GM12892 (cell line): ENCODE results near the gene PIEZO1.

Experiments used
- DNase-seq: peaks from one replicate; pipeline ENCODE4 v3.0.0; 2011; ENCODE audit not compliant: insufficient read length
- FAIRE-seq: peaks from 2 replicates; lab custom pipeline; 2011; peaks lifted over from hg19 to GRCh38; lab: Jason Lieb, UNC
- POLR2A ChIP-seq: IDR thresholded peaks from 2 replicates; pipeline ENCODE4 v1.6.1; 2011; ENCODE audit warnings: low read depth, low read length, control low read depth
- POLR2AphosphoS5 ChIP-seq: IDR thresholded peaks from 2 replicates; pipeline ENCODE4 v1.6.1; 2011; ENCODE audit warnings: low read depth, low read length, control low read depth
- TAF1 ChIP-seq: IDR thresholded peaks from 2 replicates; pipeline ENCODE4 v1.6.1; 2011; ENCODE audit warnings: low read depth, mild to moderate bottlenecking, control low read depth, low read length, borderline replicate concordance

PIEZO1 gene

GRCh38 chr16:88754912-88755744 is 29.9 kb downstream of the PIEZO1 start:
- no peak for TF ChIP-seq POLR2AphosphoS5
- no peak for TF ChIP-seq TAF1
- TF ChIP-seq POLR2A: no peak
- DNase-seq (no peak), FAIRE-seq (no peak)

GRCh38 chr16:88754109-88754911 is 30.7 kb downstream of the PIEZO1 start:
- DNase-seq (no peak), FAIRE-seq (no peak)
- TF ChIP-seq POLR2AphosphoS5 (no peak), POLR2A (no peak), TAF1 (no peak)

GRCh38 chr16:88753602-88754001 is 31.4 kb downstream of the PIEZO1 start:
- TF ChIP-seq POLR2A (no peak), POLR2AphosphoS5 (no peak), TAF1 (no peak)
- DNase-seq (no peak), FAIRE-seq (no peak)

GRCh38 chr16:88753191-88753590 is 31.8 kb downstream of the PIEZO1 start:
- FAIRE-seq (no peak), DNase-seq (no peak)
- no peak for TF ChIP-seq POLR2A

GRCh38 chr16:88752386-88753002 is 32.5 kb downstream of the PIEZO1 start:
- FAIRE-seq: no peak
- no peak for DNase-seq
- TF ChIP-seq POLR2A: no peak
- TF ChIP-seq POLR2AphosphoS5: no peak

GRCh38 chr16:88750854-88751253 is 34.2 kb downstream of the PIEZO1 start:
- FAIRE-seq (no peak), DNase-seq (no peak)
- TF ChIP-seq POLR2AphosphoS5 (no peak), TAF1 (no peak), POLR2A (no peak)

GRCh38 chr16:88749358-88749757 is 35.7 kb downstream of the PIEZO1 start:
- FAIRE-seq (no peak), DNase-seq (no peak)
- TF ChIP-seq TAF1: no peak
- TF ChIP-seq POLR2AphosphoS5: no peak
- TF ChIP-seq POLR2A: no peak

GRCh38 chr16:88748364-88748763 is 36.7 kb downstream of the PIEZO1 start:
- DNase-seq (no peak), FAIRE-seq (no peak)
- TF ChIP-seq TAF1 (no peak), POLR2A (no peak), POLR2AphosphoS5 (no peak)

GRCh38 chr16:88747588-88748301 is 37.3 kb downstream of the PIEZO1 start:
- TF ChIP-seq POLR2AphosphoS5 (no peak), TAF1 (no peak), POLR2A (no peak)
- no peak for FAIRE-seq
- peak; percentile 67 for DNase-seq

- FAIRE-seq (no peak), DNase-seq (no peak)
- TF ChIP-seq TAF1 (no peak), POLR2AphosphoS5 (no peak), POLR2A (no peak)
Measured at GRCh38 chr16:88746506-88746905, 38.5 kb downstream of the PIEZO1 start.
